ENCODE measurements around the gene ELMO1. TPM values are rescaled to one million over a fixed set of nuclear protein-coding genes. Genes with fewer than 3 reads are reported as not detected.

The ELMO1 gene
- total RNA-seq, 1 experiment from 2014 or later = not detected

GRCh38 chr7:37368540-37368939, 80.1 kb downstream of the ELMO1 start:
- ChIA-PET POLR2A (ENCODE audit: unreplicated experiment) (no interaction called here), CTCF (no interaction called here)
- Histone ChIP-seq H4K20me1 (ENCODE audit: low read length) (no peaks in the 10 kb centered on the region), H3K79me2 (ENCODE audit: low read length) (no peaks in the 10 kb centered on the region), H3K4me1 (ENCODE audit: insufficient read depth, low read length) (no peaks in the 10 kb centered on the region), H2AFZ (ENCODE audit: low read length) (no peak overlapping the region), H3K27ac (ENCODE audit: low read length) (no peak overlapping the region), H3K9ac (ENCODE audit: low read length) (no peak overlapping the region), H3K9me2 (replicated peaks; ENCODE audit: low read length) (no peaks in the 10 kb centered on the region), H3K4me3 (ENCODE audit: low read length) (no peak overlapping the region), H3K4me2 (ENCODE audit: low read length) (no peak overlapping the region), H3F3A (ENCODE audit: low read length, unreplicated experiment) (no peaks in the 10 kb centered on the region), H3K9me3 (ENCODE audit: low read length) (no peaks in the 10 kb centered on the region), H3K36me3 (ENCODE audit: low read depth, low read length) (no peaks in the 10 kb centered on the region), H3K27me3 (ENCODE audit: low read length) (no peaks in the 10 kb centered on the region)
- intact Hi-C loops (cut with micrococcal nuclease) = no loop called here
- TF ChIP-seq EZH2phosphoT487 (IDR thresholded peaks at IDR 0.05; ENCODE audit: borderline replicate concordance, low read length) = no peak
- no peak for TF ChIP-seq EZH2 (IDR thresholded peaks at IDR 0.05; ENCODE audit: low read length, unreplicated experiment)
- TF ChIP-seq, protein P1, sequence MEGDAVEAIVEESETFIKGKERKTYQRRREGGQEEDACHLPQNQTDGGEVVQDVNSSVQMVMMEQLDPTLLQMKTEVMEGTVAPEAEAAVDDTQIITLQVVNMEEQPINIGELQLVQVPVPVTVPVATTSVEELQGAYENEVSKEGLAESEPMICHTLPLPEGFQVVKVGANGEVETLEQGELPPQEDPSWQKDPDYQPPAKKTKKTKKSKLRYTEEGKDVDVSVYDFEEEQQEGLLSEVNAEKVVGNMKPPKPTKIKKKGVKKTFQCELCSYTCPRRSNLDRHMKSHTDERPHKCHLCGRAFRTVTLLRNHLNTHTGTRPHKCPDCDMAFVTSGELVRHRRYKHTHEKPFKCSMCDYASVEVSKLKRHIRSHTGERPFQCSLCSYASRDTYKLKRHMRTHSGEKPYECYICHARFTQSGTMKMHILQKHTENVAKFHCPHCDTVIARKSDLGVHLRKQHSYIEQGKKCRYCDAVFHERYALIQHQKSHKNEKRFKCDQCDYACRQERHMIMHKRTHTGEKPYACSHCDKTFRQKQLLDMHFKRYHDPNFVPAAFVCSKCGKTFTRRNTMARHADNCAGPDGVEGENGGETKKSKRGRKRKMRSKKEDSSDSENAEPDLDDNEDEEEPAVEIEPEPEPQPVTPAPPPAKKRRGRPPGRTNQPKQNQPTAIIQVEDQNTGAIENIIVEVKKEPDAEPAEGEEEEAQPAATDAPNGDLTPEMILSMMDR (conservative IDR thresholded peaks at IDR 0.05; ENCODE audit: low read depth, low read length) = no peak
- no peak for ATAC-seq
- no TSS peak for BruUV-seq (replicated peaks)
- no peak for DNase-seq

- Histone ChIP-seq H3K9me2 (replicated peaks; ENCODE audit: low read length) (no peaks in the 10 kb centered on the region), H2AFZ (ENCODE audit: low read length) (no peak overlapping the region), H3K4me1 (ENCODE audit: insufficient read depth, low read length) (no peaks in the 10 kb centered on the region), H3K9me3 (ENCODE audit: low read length) (no peaks in the 10 kb centered on the region), H3K27me3 (ENCODE audit: low read length) (no peaks in the 10 kb centered on the region), H4K20me1 (ENCODE audit: low read length) (no peaks in the 10 kb centered on the region), H3K4me2 (ENCODE audit: low read length) (no peak overlapping the region), H3K4me3 (ENCODE audit: low read length) (no peak overlapping the region), H3K36me3 (ENCODE audit: low read depth, low read length) (no peaks in the 10 kb centered on the region), H3F3A (ENCODE audit: low read length, unreplicated experiment) (no peaks in the 10 kb centered on the region), H3K27ac (ENCODE audit: low read length) (no peak overlapping the region), H3K79me2 (ENCODE audit: low read length) (no peaks in the 10 kb centered on the region), H3K9ac (ENCODE audit: low read length) (no peak overlapping the region)
- TF ChIP-seq EZH2 (IDR thresholded peaks at IDR 0.05; ENCODE audit: low read length, unreplicated experiment) (no peak), EZH2phosphoT487 (IDR thresholded peaks at IDR 0.05; ENCODE audit: borderline replicate concordance, low read length) (no peak)
- TF ChIP-seq, protein P1 (conservative IDR thresholded peaks at IDR 0.05; ENCODE audit: low read depth, low read length) = no peak
- no peak for DNase-seq
- intact Hi-C loops (cut with micrococcal nuclease) = no loop called here
- BruUV-seq (replicated peaks) = no TSS peak
- POLR2A ChIA-PET (ENCODE audit: unreplicated experiment) = no interaction called here
- ATAC-seq = no peak
- CTCF ChIA-PET = no interaction called here
These were observed 81.7 kb downstream of the ELMO1 start for GRCh38 chr7:37367010-37367409.

GRCh38 chr7:37366445-37366844, 82.2 kb downstream of the ELMO1 start:
- Histone ChIP-seq H3K9ac (ENCODE audit: low read length) (no peak overlapping the region), H3K9me3 (ENCODE audit: low read length) (no peaks in the 10 kb centered on the region), H3F3A (ENCODE audit: low read length, unreplicated experiment) (no peaks in the 10 kb centered on the region), H4K20me1 (ENCODE audit: low read length) (no peaks in the 10 kb centered on the region), H3K79me2 (ENCODE audit: low read length) (no peaks in the 10 kb centered on the region), H3K27me3 (ENCODE audit: low read length) (no peaks in the 10 kb centered on the region), H3K27ac (ENCODE audit: low read length) (no peak overlapping the region), H3K36me3 (ENCODE audit: low read depth, low read length) (no peaks in the 10 kb centered on the region), H3K4me1 (ENCODE audit: insufficient read depth, low read length) (no peaks in the 10 kb centered on the region), H3K4me3 (ENCODE audit: low read length) (no peak overlapping the region), H2AFZ (ENCODE audit: low read length) (no peak overlapping the region), H3K9me2 (replicated peaks; ENCODE audit: low read length) (no peaks in the 10 kb centered on the region), H3K4me2 (ENCODE audit: low read length) (no peak overlapping the region)
- CTCF ChIA-PET = no interaction called here
- POLR2A ChIA-PET (ENCODE audit: unreplicated experiment) = no interaction called here
- intact Hi-C loops (cut with micrococcal nuclease) = no loop called here
- TF ChIP-seq, protein P1 (conservative IDR thresholded peaks at IDR 0.05; ENCODE audit: low read depth, low read length) = no peak
- no peak for TF ChIP-seq EZH2 (IDR thresholded peaks at IDR 0.05; ENCODE audit: low read length, unreplicated experiment)
- TF ChIP-seq EZH2phosphoT487 (IDR thresholded peaks at IDR 0.05; ENCODE audit: borderline replicate concordance, low read length) = no peak
- no TSS peak for BruUV-seq (replicated peaks)
- DNase-seq (no peak), ATAC-seq (no peak)
